DMS 273 (cell line): Measurements from ENCODE around the gene HP1BP3.

ENCODE experiments used
- DNase-seq: peaks from one replicate; lab custom pipeline; 2025; ENCODE audit not compliant: unreplicated experiment; lab: John Stamatoyannopoulos, UW

Gene HP1BP3

GRCh38 chr1:20771780-20772179, 15.3 kb downstream of the HP1BP3 start:
- DNase-seq = no peak

- no peak for DNase-seq
Observed at GRCh38 chr1:20770314-20771087, 16.6 kb downstream of the HP1BP3 start.

GRCh38 chr1:20767271-20767670, 19.8 kb downstream of the HP1BP3 start:
- no peak for DNase-seq

- DNase-seq = no peak
Observed at GRCh38 chr1:20763417-20763816, 23.7 kb downstream of the HP1BP3 start.

GRCh38 chr1:20760322-20760721, 26.8 kb downstream of the HP1BP3 start:
- DNase-seq = no peak

- no peak for DNase-seq
Observed at GRCh38 chr1:20753589-20753988, 33.5 kb downstream of the HP1BP3 start.

GRCh38 chr1:20751462-20751990, 35.6 kb downstream of the HP1BP3 start:
- no peak for DNase-seq

- no peak for DNase-seq
Observed at GRCh38 chr1:20742671-20743070, 44.4 kb downstream of the HP1BP3 start.

GRCh38 chr1:20740781-20741180, 46.3 kb downstream of the HP1BP3 start:
- peak; percentile 54 for DNase-seq

- DNase-seq = no peak
Observed at GRCh38 chr1:20739225-20739624, 47.9 kb downstream of the HP1BP3 start.

- no peak for DNase-seq
Observed at GRCh38 chr1:20735581-20736111, 51.5 kb downstream of the HP1BP3 start.

GRCh38 chr1:20733360-20733975, 53.6 kb downstream of the HP1BP3 start:
- peak; percentile 35 for DNase-seq

GRCh38 chr1:20732588-20733359, 54.3 kb downstream of the HP1BP3 start, which contains the start of gene SH2D5:
Gene SH2D5, minus strand, starts transcription at chr1:20732703. Its CDS starts 4,659 bp downstream, at chr1:20728044.
- DNase-seq = peak; percentile 91

GRCh38 chr1:20732071-20732587, 55.0 kb downstream of the HP1BP3 start:
- DNase-seq = peak; percentile 92

GRCh38 chr1:20731057-20731991, 55.8 kb downstream of the HP1BP3 start:
- DNase-seq = peak; percentile 45

- no peak for DNase-seq
Observed at GRCh38 chr1:20730690-20731056, 56.4 kb downstream of the HP1BP3 start.

GRCh38 chr1:20729990-20730689, 57.0 kb downstream of the HP1BP3 start:
- no peak for DNase-seq

- DNase-seq = no peak
Observed at GRCh38 chr1:20729155-20729931, 57.8 kb downstream of the HP1BP3 start.
